ENCODE measurements around the gene GPR142. TPM values are rescaled to one million over a fixed set of nuclear protein-coding genes. Genes with fewer than 3 reads are reported as not detected.
A peak's percentile ranks its signal among the peaks of the same experiment; 100 is the strongest.

The GPR142 gene
- polyA plus RNA-seq, 12 donors, result 0.16 to 0.74 (median 0.26) TPM; not detected in 4

GRCh38 chr17:74368341-74369081 lies 1.2 kb downstream of the GPR142 start:
- DNase-seq, result peak; percentile 67

GRCh38 chr17:74369221-74369620 lies 1.9 kb downstream of the GPR142 start:
- no peak for DNase-seq

- DNase-seq, result no peak
These were observed 2.6 kb downstream of the GPR142 start for GRCh38 chr17:74369665-74370490.

- no peak for DNase-seq
These were observed 4.4 kb downstream of the GPR142 start for GRCh38 chr17:74371653-74372147.

GRCh38 chr17:74372426-74372825 lies 5.1 kb downstream of the GPR142 start:
- no peak for DNase-seq

- no peak for DNase-seq
These were observed 6.7 kb downstream of the GPR142 start for GRCh38 chr17:74373838-74374606.

- DNase-seq, result no peak
These were observed 7.6 kb downstream of the GPR142 start for GRCh38 chr17:74374858-74375257.

- DNase-seq, result peak; percentile 91
These were observed 12.3 kb downstream of the GPR142 start for GRCh38 chr17:74379495-74380085.

GRCh38 chr17:74380086-74380958 lies 13.0 kb downstream of the GPR142 start:
- no peak for DNase-seq

GRCh38 chr17:74380959-74381808 lies 13.9 kb downstream of the GPR142 start:
- no peak for DNase-seq

GRCh38 chr17:74383141-74383540 lies 15.8 kb downstream of the GPR142 start:
- DNase-seq, result no peak

GRCh38 chr17:74385201-74385600 lies 17.9 kb downstream of the GPR142 start:
- DNase-seq, result no peak

- no peak for DNase-seq
These were observed 19.1 kb downstream of the GPR142 start for GRCh38 chr17:74386386-74386785.

- no peak for DNase-seq
These were observed 20.3 kb downstream of the GPR142 start for GRCh38 chr17:74387365-74388218.

- DNase-seq, result no peak
These were observed 21.9 kb downstream of the GPR142 start for GRCh38 chr17:74389084-74389753.

GRCh38 chr17:74389937-74390679 lies 22.8 kb downstream of the GPR142 start:
- no peak for DNase-seq

All from muscle of arm (tissue), 12 donors.